HEK293 (cell line): ENCODE measurements around the gene PEX5L.

Experiments
- CTCF ChIA-PET: fragments of 350-600 bp; formaldehyde crosslinking; extraction: SDS; loops from one replicate; lab custom pipeline; 2021; ENCODE audit warnings: antibody characterized with exemption; lab: Yijun Ruan, JAX
- POLR2A ChIA-PET: fragments of 300-600 bp; formaldehyde crosslinking; extraction: SDS; loops from one replicate; lab custom pipeline; 2020; ENCODE audit warnings: antibody characterized with exemption, inconsistent platforms; lab: Yijun Ruan, JAX
- H3K27ac ChIP-seq: fragments of 200-500 bp; sonication (Bioruptor generic); 2 replicates; pipeline ENCODE4 v1.5.1; 2014; ENCODE audit warnings: low read depth, low read length, control low read depth, inconsistent platforms; ENCODE audit errors: extremely low read depth
- H3K36me3 ChIP-seq, 2 experiments: fragments of 200-500 bp in 1 of 2; sonication (Bioruptor generic) in 1 of 2; 1 replicate in 1 of 2; 2 replicates in 1 of 2; pipeline ENCODE4 v1.5.1; 2014 to 2017; ENCODE audit warnings: inconsistent platforms in 2 of 2, low read length in 2 of 2; ENCODE audit not compliant: control insufficient read depth in 2 of 2, insufficient read depth in 1 of 2
- H3K4me1 ChIP-seq: fragments of 200-500 bp; sonication (Bioruptor generic); 2 replicates; pipeline ENCODE4 v1.5.1; 2014; ENCODE audit warnings: mild to moderate bottlenecking, low read length, inconsistent platforms; ENCODE audit not compliant: control insufficient read depth, insufficient read depth
- H3K4me3 ChIP-seq: 2 replicates; pipeline ENCODE4 v1.5.1; 2011; ENCODE audit warnings: low read depth, mild to moderate bottlenecking, control low read depth, low read length, moderate library complexity
- H3K9me3 ChIP-seq: fragments of 200-500 bp; sonication (Bioruptor generic); 2 replicates; pipeline ENCODE4 v1.5.1; 2014; ENCODE audit warnings: low read depth, low read length, inconsistent platforms; ENCODE audit not compliant: control insufficient read depth, insufficient read depth
- ATF2 ChIP-seq: fragments of 450-650 bp; formaldehyde crosslinking; IDR thresholded peaks from 2 replicates; pipeline ENCODE4 v1.5.1; 2016; ENCODE audit warnings: missing biosample characterization, missing genetic modification characterization, low read depth
- BCL11B ChIP-seq: fragments of 450-650 bp; formaldehyde crosslinking; IDR thresholded peaks from 2 replicates; pipeline ENCODE4 v1.5.1; 2016; ENCODE audit warnings: low read depth, missing biosample characterization, missing genetic modification characterization
- BCL6B ChIP-seq: fragments of 450-650 bp; formaldehyde crosslinking; IDR thresholded peaks from 2 replicates; pipeline ENCODE4 v1.5.1; 2017; ENCODE audit warnings: missing biosample characterization, missing genetic modification characterization
- EGR2 ChIP-seq: fragments of 450-650 bp; formaldehyde crosslinking; IDR thresholded peaks from 2 replicates; pipeline ENCODE4 v1.5.1; 2016; ENCODE audit warnings: low read depth, missing biosample characterization, missing genetic modification characterization
- REST ChIP-seq: fragments of 450-650 bp; formaldehyde crosslinking; IDR thresholded peaks from 2 replicates; pipeline ENCODE4 v1.5.1; 2016; ENCODE audit warnings: missing biosample characterization, missing genetic modification characterization
- ZFHX2 ChIP-seq: fragments of 450-650 bp; formaldehyde crosslinking; conservative IDR thresholded peaks from 2 replicates; pipeline ENCODE4 v1.5.1; 2016; ENCODE audit warnings: missing biosample characterization, missing genetic modification characterization
- ZIC2 ChIP-seq: fragments of 450-650 bp; formaldehyde crosslinking; IDR thresholded peaks from 2 replicates; pipeline ENCODE4 v1.5.1; 2016; ENCODE audit warnings: missing biosample characterization, missing genetic modification characterization
- ZNF155 ChIP-seq: fragments of 450-650 bp; formaldehyde crosslinking; IDR thresholded peaks from 2 replicates; pipeline ENCODE4 v1.5.1; 2016; ENCODE audit warnings: missing biosample characterization, missing genetic modification characterization
- ZNF248 ChIP-seq: fragments of 450-650 bp; formaldehyde crosslinking; IDR thresholded peaks from 2 replicates; pipeline ENCODE4 v1.5.1; 2017; ENCODE audit warnings: missing biosample characterization, missing genetic modification characterization
- ZNF274 ChIP-seq, 2 experiments: fragments of 200-500 bp in 1 of 2; fragments of 450-650 bp in 1 of 2; sonication (Bioruptor generic) in 1 of 2; formaldehyde crosslinking in 1 of 2; IDR thresholded peaks; 2 replicates each; pipeline versions ENCODE4 v1.5.1 to v1.6.1; 2014 to 2016; ENCODE audit warnings: borderline replicate concordance in 1 of 2, inconsistent platforms in 1 of 2, low read length in 1 of 2, missing biosample characterization in 1 of 2, missing genetic modification characterization in 1 of 2
- ZNF37A ChIP-seq: fragments of 450-650 bp; IDR thresholded peaks from 2 replicates; pipeline ENCODE4 v1.5.1; 2018; ENCODE audit warnings: missing biosample characterization, missing genetic modification characterization
- ZNF423 ChIP-seq: fragments of 450-650 bp; formaldehyde crosslinking; IDR thresholded peaks from 2 replicates; pipeline ENCODE4 v1.5.1; 2016; ENCODE audit warnings: missing biosample characterization, missing genetic modification characterization
- ZNF449 ChIP-seq: fragments of 450-650 bp; formaldehyde crosslinking; IDR thresholded peaks from 2 replicates; pipeline ENCODE4 v1.5.1; 2017; ENCODE audit warnings: missing biosample characterization, mild to moderate bottlenecking, missing genetic modification characterization, moderate library complexity
- ZNF518A ChIP-seq: fragments of 450-650 bp; formaldehyde crosslinking; conservative IDR thresholded peaks from 2 replicates; pipeline ENCODE4 v1.5.1; 2016; ENCODE audit warnings: low read depth, missing biosample characterization, missing genetic modification characterization
- ZNF549 ChIP-seq: fragments of 450-650 bp; IDR thresholded peaks from 2 replicates; pipeline ENCODE4 v1.5.1; 2018; ENCODE audit warnings: missing biosample characterization, missing genetic modification characterization, mild to moderate bottlenecking, inconsistent platforms, moderate library complexity
- ZSCAN23 ChIP-seq: fragments of 450-650 bp; formaldehyde crosslinking; IDR thresholded peaks from 2 replicates; pipeline ENCODE4 v1.5.1; 2016; ENCODE audit warnings: missing biosample characterization, missing genetic modification characterization
- ZSCAN4 ChIP-seq: fragments of 450-650 bp; formaldehyde crosslinking; IDR thresholded peaks from 2 replicates; pipeline ENCODE4 v1.5.1; 2017; ENCODE audit warnings: missing biosample characterization, missing genetic modification characterization

Gene PEX5L

DNA sequence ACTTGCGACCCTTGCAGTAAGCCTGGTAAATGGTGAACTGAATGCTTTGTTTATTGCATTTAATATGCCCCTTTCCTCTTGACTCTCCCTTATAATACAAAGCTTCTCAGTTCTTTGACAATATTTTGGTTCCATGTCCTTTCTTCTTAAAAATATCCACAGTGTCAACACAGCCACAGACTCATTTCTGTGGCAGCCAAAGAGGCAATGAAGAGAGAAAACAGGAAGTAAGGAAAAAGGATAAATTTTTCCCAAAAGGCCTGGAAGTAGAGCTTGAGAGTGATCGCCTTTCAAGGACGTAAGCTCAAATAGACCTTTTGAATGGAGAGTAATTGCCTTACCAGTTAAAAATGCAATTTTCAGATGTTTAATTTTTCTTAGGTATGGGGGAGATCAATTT is 59.4 kb downstream of the PEX5L start (continued):
- no peak for TF ChIP-seq ZNF518A (tag by site-specific recombination)
- no peak for TF ChIP-seq ZNF248 (tag by site-specific recombination)
- no peak for TF ChIP-seq ZNF449 (tag by site-specific recombination)
- TF ChIP-seq, all 188 proteins: peak for 0

DNA sequence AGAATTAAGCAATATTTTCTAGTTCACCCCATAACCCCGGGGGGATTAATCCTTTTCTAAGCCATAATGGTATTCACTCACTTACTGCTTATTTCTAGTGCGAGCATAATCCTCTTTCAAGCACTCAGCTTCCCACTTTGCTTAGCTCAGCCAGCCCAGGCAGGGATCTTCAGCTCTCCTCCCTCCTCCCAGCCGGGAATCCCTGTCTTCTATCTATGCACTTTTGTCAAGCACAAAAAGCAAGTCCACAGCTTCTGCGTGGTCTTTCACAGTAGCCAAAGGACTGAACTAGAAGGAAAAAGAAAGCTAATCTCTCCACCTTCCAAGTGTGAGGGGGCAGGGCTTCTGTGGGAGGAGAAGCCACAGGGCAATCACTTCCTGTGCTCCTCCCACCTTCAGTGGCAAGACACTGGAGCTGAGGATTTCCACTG is 62.8 kb downstream of the PEX5L start:
- ChIA-PET POLR2A (no interaction called here), CTCF (interaction anchor here (1.2 kb wide), 1 partner anchor 33 kb away, joined by 3 read pairs; no protein-coding TSS in a partner anchor)
- no peak overlapping the region for H3K4me3 ChIP-seq
- no peak overlapping the region for H3K27ac ChIP-seq
- no peaks in the 10 kb centered on the region for H3K4me1 ChIP-seq
- H3K36me3 ChIP-seq: no peaks in the 10 kb centered on the region
- TF ChIP-seq EGR2 (tag by site-specific recombination) (peak; percentile 41; the same call in 1 of the 2 replicates), ZNF549 (tag by site-specific recombination) (no peak), ZNF37A (tag by site-specific recombination) (no peak), ZFHX2 (tag by site-specific recombination) (peak; percentile 55), ZNF423 (tag by site-specific recombination) (no peak), BCL6B (no peak), ZSCAN23 (tag by site-specific recombination) (no peak), ZSCAN4 (tag by site-specific recombination) (no peak), ZNF274 (IDR thresholded peaks at IDR 0.05; ENCODE audit: low read length) (no peak), ZNF274 (tag by site-specific recombination; IDR thresholded peaks at IDR 0.05; ENCODE audit: borderline replicate concordance) (no peak)
- H3K9me3 ChIP-seq: no peaks in the 10 kb centered on the region

GRCh38 chr3:179972881-179973423 is 63.8 kb downstream of the PEX5L start:
- no peak overlapping the region for H3K27ac ChIP-seq
- no peaks in the 10 kb centered on the region for H3K9me3 ChIP-seq
- ChIA-PET POLR2A (no interaction called here), CTCF (interaction anchor here (0.8 kb wide), 1 partner anchor 44 kb away, joined by 3 read pairs; no protein-coding TSS in a partner anchor)
- no peaks in the 10 kb centered on the region for H3K36me3 ChIP-seq
- no peak for TF ChIP-seq REST (tag by site-specific recombination)
- no peak for TF ChIP-seq BCL11B (tag by site-specific recombination)
- no peak for TF ChIP-seq ZIC2 (tag by site-specific recombination)
- TF ChIP-seq ZNF155: no peak
- no peak for TF ChIP-seq ATF2 (tag by site-specific recombination)
- H3K4me1 ChIP-seq: no peaks in the 10 kb centered on the region
- no peak overlapping the region for H3K4me3 ChIP-seq
